IMR-90 (cell line): Measurements from ENCODE around the gene FBXW4. TPM values are rescaled to one million over a fixed set of nuclear protein-coding genes. Genes with fewer than 3 reads are reported as not detected.

Experiments
- ATAC-seq: fragments of 200-7000 bp; cut with Tn5 transposase; 2 replicates; pipeline ENCODE4 v1.9.1; 2020; ENCODE audit warnings: low read depth, mild to moderate bottlenecking, moderate library complexity
- BruUV-seq: library from RNA; stranded (reverse); fragments of 400-500 nt; replicated peaks from 2 replicates; lab custom pipeline; 2021; lab: Mats Ljungman, UMichigan
- CTCF ChIA-PET: fragments of 300-600 bp; formaldehyde crosslinking; extraction: SDS; loops from one replicate; lab custom pipeline; 2021; ENCODE audit warnings: antibody characterized with exemption; lab: Yijun Ruan, JAX
- POLR2A ChIA-PET: fragments of 300-600 bp; sonication (Branson Sonifier 250); formaldehyde crosslinking; loops from one replicate; lab custom pipeline; 2022; ENCODE audit warnings: antibody characterized with exemption; ENCODE audit not compliant: unreplicated experiment; lab: Charles Lee
- DNase-seq: peaks from one replicate; pipeline ENCODE4 v3.0.0; 2013
- H2AFZ ChIP-seq: replicated peaks from 2 replicates; pipeline ENCODE3; 2013; ENCODE audit warnings: low read length, mild to moderate bottlenecking; ENCODE audit not compliant: poor library complexity
- H2AK5ac ChIP-seq: 2 replicates; pipeline ENCODE4 v1.6.1; 2013; ENCODE audit warnings: low read depth, low read length, inconsistent platforms
- H2AK9ac ChIP-seq: replicated peaks from 2 replicates; pipeline ENCODE3; 2013; ENCODE audit warnings: mild to moderate bottlenecking, low read depth, low read length, moderate library complexity; ENCODE audit not compliant: poor library complexity
- H2BK120ac ChIP-seq: 2 replicates; pipeline ENCODE4 v1.6.1; 2013; ENCODE audit warnings: low read depth, low read length, inconsistent platforms
- H2BK15ac ChIP-seq: 3 replicates; pipeline ENCODE4 v1.6.1; 2013; ENCODE audit warnings: low read depth, low read length, inconsistent platforms
- H2BK20ac ChIP-seq: 2 replicates; pipeline ENCODE4 v1.6.1; 2013; ENCODE audit warnings: low read depth, mild to moderate bottlenecking, inconsistent platforms, low read length, moderate library complexity
- H2BK5ac ChIP-seq: 2 replicates; pipeline ENCODE4 v1.6.1; 2013; ENCODE audit warnings: mild to moderate bottlenecking, low read depth, low read length, inconsistent platforms; ENCODE audit not compliant: poor library complexity, severe bottlenecking
- H3K14ac ChIP-seq: replicated peaks from 2 replicates; pipeline ENCODE4 v1.6.1; 2013; ENCODE audit warnings: low read depth, low read length, inconsistent platforms
- H3K18ac ChIP-seq: 2 replicates; pipeline ENCODE4 v1.6.1; 2013; ENCODE audit warnings: low read depth, low read length, control low read depth
- H3K23ac ChIP-seq: 2 replicates; pipeline ENCODE4 v1.6.1; 2013; ENCODE audit warnings: low read depth, low read length, inconsistent platforms
- H3K27ac ChIP-seq: 2 replicates; pipeline ENCODE4 v1.5.1; 2013; ENCODE audit warnings: mild to moderate bottlenecking, control low read depth, low read length; ENCODE audit not compliant: insufficient read depth
- H3K27me3 ChIP-seq: 2 replicates; pipeline ENCODE4 v1.6.1; 2013; ENCODE audit warnings: low read length; ENCODE audit not compliant: control insufficient read depth, insufficient read depth
- H3K36me3 ChIP-seq: 2 replicates; pipeline ENCODE4 v1.6.1; 2013; ENCODE audit warnings: low read length, mixed read lengths; ENCODE audit not compliant: control insufficient read depth, insufficient read depth
- H3K4ac ChIP-seq: 2 replicates; pipeline ENCODE4 v1.6.1; 2013; ENCODE audit warnings: low read depth, low read length, inconsistent platforms
- H3K4me1 ChIP-seq: 2 replicates; pipeline ENCODE4 v1.6.1; 2013; ENCODE audit warnings: low read length, mixed read lengths; ENCODE audit not compliant: control insufficient read depth, insufficient read depth
- H3K4me2 ChIP-seq: 2 replicates; pipeline ENCODE4 v1.6.1; 2013; ENCODE audit warnings: low read depth, mild to moderate bottlenecking, control low read depth, low read length, moderate library complexity
- H3K4me3 ChIP-seq: 2 replicates; pipeline ENCODE4 v1.5.1; 2013; ENCODE audit warnings: low read depth, mild to moderate bottlenecking, control low read depth, low read length, moderate library complexity; ENCODE audit not compliant: insufficient read depth
- H3K56ac ChIP-seq: 2 replicates; pipeline ENCODE4 v1.6.1; 2013; ENCODE audit warnings: low read length, inconsistent platforms; ENCODE audit not compliant: insufficient read depth; ENCODE audit errors: extremely low read depth
- H3K79me1 ChIP-seq, 2 experiments: 2 replicates each; pipeline ENCODE4 v1.6.1; 2013; ENCODE audit warnings: low read length in 2 of 2, inconsistent platforms in 1 of 2, low read depth in 1 of 2
- H3K9ac ChIP-seq: 2 replicates; pipeline ENCODE4 v1.6.1; 2013; ENCODE audit warnings: low read depth, low read length, control low read depth
- H3K9me1 ChIP-seq: 2 replicates; pipeline ENCODE4 v1.6.1; 2013; ENCODE audit warnings: low read length, inconsistent platforms; ENCODE audit not compliant: insufficient read depth
- H3K9me3 ChIP-seq: 2 replicates; pipeline ENCODE4 v1.6.1; 2013; ENCODE audit warnings: low read length; ENCODE audit not compliant: control insufficient read depth, insufficient read depth
- H4K20me1 ChIP-seq: 2 replicates; pipeline ENCODE4 v1.6.1; 2013; ENCODE audit warnings: low read length, inconsistent platforms; ENCODE audit not compliant: insufficient read depth
- H4K5ac ChIP-seq: 2 replicates; pipeline ENCODE4 v1.6.1; 2013; ENCODE audit warnings: mild to moderate bottlenecking, low read depth, low read length, control low read depth
- H4K8ac ChIP-seq, 2 experiments: 2 replicates each; pipeline ENCODE4 v1.6.1; 2013; ENCODE audit warnings: low read depth in 2 of 2, low read length in 2 of 2, control low read depth in 1 of 2, inconsistent platforms in 1 of 2
- H4K91ac ChIP-seq: 2 replicates; pipeline ENCODE4 v1.6.1; 2013; ENCODE audit warnings: low read depth, low read length, inconsistent platforms; ENCODE audit not compliant: insufficient read depth
- BHLHE40 ChIP-seq: fragments of 150-350 bp; IDR thresholded peaks from 2 replicates; pipeline ENCODE4 v1.6.1; 2016; ENCODE audit warnings: mild to moderate bottlenecking, low read depth, low read length
- CEBPB ChIP-seq: IDR thresholded peaks from 2 replicates; pipeline ENCODE4 v1.6.1; 2012; ENCODE audit warnings: low read depth, low read length, improper control_type of control experiment
- CHD1 ChIP-seq: IDR thresholded peaks from 2 replicates; pipeline ENCODE4 v1.6.1; 2012; ENCODE audit warnings: low read depth, low read length, improper control_type of control experiment
- ELK1 ChIP-seq: fragments of 150-350 bp; IDR thresholded peaks from 2 replicates; pipeline ENCODE4 v1.6.1; 2016; ENCODE audit warnings: low read depth, mild to moderate bottlenecking, low read length, moderate library complexity, borderline replicate concordance
- FOS ChIP-seq: fragments of 150-350 bp; IDR thresholded peaks from 2 replicates; pipeline ENCODE4 v1.6.1; 2016; ENCODE audit warnings: low read depth, low read length
- MAFK ChIP-seq: IDR thresholded peaks from 2 replicates; pipeline ENCODE4 v1.6.1; 2012; ENCODE audit warnings: low read depth, low read length, improper control_type of control experiment
- MAZ ChIP-seq: IDR thresholded peaks from 2 replicates; pipeline ENCODE4 v1.6.1; 2012; ENCODE audit warnings: low read depth, mild to moderate bottlenecking, low read length, improper control_type of control experiment, moderate library complexity, borderline replicate concordance
- NFE2L2 ChIP-seq: fragments of 150-350 bp; IDR thresholded peaks from 2 replicates; pipeline ENCODE4 v1.6.1; 2016; ENCODE audit warnings: low read depth, mild to moderate bottlenecking, low read length
- RCOR1 ChIP-seq: IDR thresholded peaks from 2 replicates; pipeline ENCODE4 v1.6.1; 2012; ENCODE audit warnings: mild to moderate bottlenecking, low read length, improper control_type of control experiment; ENCODE audit not compliant: insufficient replicate concordance
- RFX5 ChIP-seq: IDR thresholded peaks from 2 replicates; pipeline ENCODE4 v1.8.0; 2012; ENCODE audit warnings: low read depth, mild to moderate bottlenecking, low read length, moderate library complexity
- WGBS, 2 experiments: methylation state at CpG; one replicate each; pipeline versions ENCODE4 v1.1.5 to v1.1.7; 2013; ENCODE audit warnings: missing lambda C conversion rate in 2 of 2; ENCODE audit not compliant: insufficient read length in 1 of 2; ENCODE audit errors: extremely low coverage in 2 of 2; 5-methylcytosine and 5-hydroxymethylcytosine counted together
- dilution Hi-C: fragments of 300-500 bp; cut with HindIII; formaldehyde crosslinking; loops from one replicate; pipeline ENCODE4 v1.14.3; 2018; ENCODE audit warnings: low sequenced_read_pairs; ENCODE audit not compliant: unreplicated experiment
- in situ Hi-C: fragments of 300-500 bp; cut with MboI; formaldehyde crosslinking; loops from 3 replicates; pipeline ENCODE4 v1.14.3; 2019; ENCODE audit warnings: low sequenced_read_pairs, inconsistent platforms, mixed read lengths
- intact Hi-C: fragments of 100-400 bp; cut with micrococcal nuclease; formaldehyde crosslinking; loops from 2 replicates; pipeline ENCODE4 v1.10.0; 2022
- polyA plus RNA-seq, 3 experiments: library from polyadenylated mRNA; depleted of rRNA; stranded (reverse); fragments of >200 nt; gene quantifications; 2 replicates each; pipeline ENCODE4 v1.2.3, GENCODE V29; 2012; ENCODE audit warnings: low replicate concordance in 1 of 3
- total RNA-seq: library from RNA; depleted of rRNA; stranded (reverse); fragments of >200 nt; gene quantifications from 2 replicates; pipeline ENCODE4 v1.2.3, GENCODE V29; 2012

Gene FBXW4
- total and polyA plus RNA-seq, 2 of the 4 experiments (the other 2 are of a cell fraction), result 19.3 to 26.7 TPM

GRCh38 chr10:101645659-101646058 is 49.3 kb downstream of the FBXW4 start:
- no peak for DNase-seq
- no peak overlapping the region for H3K14ac ChIP-seq
- no peak overlapping the region for H2BK120ac ChIP-seq
- no peak overlapping the region for H2BK5ac ChIP-seq
- no peak overlapping the region for H2BK15ac ChIP-seq
- H3K4me2 ChIP-seq, result no peak overlapping the region
- H4K5ac ChIP-seq, result no peak overlapping the region
- dilution Hi-C loops, result no loop called here
- POLR2A ChIA-PET, result no interaction called here
- H2AK9ac ChIP-seq, result no peak overlapping the region
- H4K20me1 ChIP-seq, result no peaks in the 10 kb centered on the region; the same call in none of the 2 replicates
- H3K18ac ChIP-seq, result no peak overlapping the region
- peaks cover 10% of the 10 kb centered on the region; the same call in 1 of the 2 replicates for H3K36me3 ChIP-seq
- no peak overlapping the region for H2AFZ ChIP-seq
- H3K4me3 ChIP-seq, result no peak overlapping the region
- no peaks in the 10 kb centered on the region for H3K79me1 ChIP-seq
- H3K9me3 ChIP-seq, result no peaks in the 10 kb centered on the region
- ATAC-seq, result no peak
- no peak overlapping the region for H3K23ac ChIP-seq
- H2AK5ac ChIP-seq, result no peak overlapping the region
- no peak overlapping the region for H3K56ac ChIP-seq
- H3K9ac ChIP-seq, result no peak overlapping the region
- WGBS, 2 experiments, result no CpG with 5 or more reads among the region's 1 CpG
- no peak overlapping the region for H4K8ac ChIP-seq
- in situ Hi-C loops, result no loop called here
- no peak overlapping the region for H3K4ac ChIP-seq
- intact Hi-C loops, result no loop called here
- TF ChIP-seq FOS (no peak), CEBPB (no peak), RFX5 (no peak), MAZ (no peak), CHD1 (no peak), MAFK (no peak), RCOR1 (no peak), NFE2L2 (no peak), BHLHE40 (no peak), ELK1 (no peak)
- CTCF ChIA-PET, result no interaction called here
- H3K4me1 ChIP-seq, result no peaks in the 10 kb centered on the region
- no peaks in the 10 kb centered on the region for H3K27me3 ChIP-seq
- H3K9me1 ChIP-seq, result peaks cover 8% of the 10 kb centered on the region; the same call in 1 of the 2 replicates
- no peak overlapping the region for H4K91ac ChIP-seq
- no TSS peak for BruUV-seq
- no peak overlapping the region for H3K27ac ChIP-seq
- H2BK20ac ChIP-seq, result no peak overlapping the region
